Tibial artery (tissue), 4 donors: ENCODE results near the gene PDE4B.

ENCODE experiments used
- DNase-seq, 2 donors: peaks; one replicate each; pipeline ENCODE4 v3.0.0-alpha.2; 2019
- H3K27ac ChIP-seq, 2 donors: fragments of 200-600 bp; sonication (generic) in 1 of 2; 1 replicate in 1 of 2; 2 replicates in 1 of 2; pipeline ENCODE4 v1.5.1; 2018 to 2019; ENCODE audit warnings: mild to moderate bottlenecking in 1 of 2
- H3K27me3 ChIP-seq, 2 donors: fragments of 200-600 bp; sonication (generic) in 1 of 2; one replicate each; pipeline versions ENCODE4 v1.5.1 to v1.6.0; 2016 to 2019
- H3K36me3 ChIP-seq, 3 donors: fragments of 200-600 bp; sonication (generic) in 2 of 3; one replicate each; pipeline ENCODE4 v1.5.1; 2016 to 2019; ENCODE audit warnings: mild to moderate bottlenecking in 2 of 3
- H3K4me1 ChIP-seq, 4 donors: fragments of 200-600 bp; sonication (generic) in 2 of 4; 1 replicate in 3 of 4; 2 replicates in 1 of 4; pipeline ENCODE4 v1.5.1; 2016 to 2019
- H3K4me3 ChIP-seq, 2 donors: fragments of 200-600 bp; sonication (generic) in 1 of 2; 1 replicate in 1 of 2; 2 replicates in 1 of 2; pipeline ENCODE4 v1.5.1; 2018 to 2019; ENCODE audit warnings: mild to moderate bottlenecking in 2 of 2
- H3K9me3 ChIP-seq, 3 donors: fragments of 200-600 bp; sonication (generic) in 1 of 3; one replicate each; pipeline ENCODE4 v1.5.1; 2016 to 2019
- intact Hi-C: fragments of 100-400 bp; cut with DNase I; formaldehyde crosslinking; loops from one replicate; pipeline ENCODE4 v1.15.0; 2023; ENCODE audit warnings: low total_unique reads
- TF ChIP-seq, protein P1 (sequence below), 2 experiments: fragments of 200-600 bp in 1 of 2; fragments of 450-650 bp in 1 of 2; IDR thresholded peaks; one replicate each; pipeline ENCODE4 v1.5.1; 2017 to 2019; ENCODE audit warnings: antibody characterized with exemption in 2 of 2, mild to moderate bottlenecking in 1 of 2, moderate library complexity in 1 of 2

The PDE4B gene

DNA sequence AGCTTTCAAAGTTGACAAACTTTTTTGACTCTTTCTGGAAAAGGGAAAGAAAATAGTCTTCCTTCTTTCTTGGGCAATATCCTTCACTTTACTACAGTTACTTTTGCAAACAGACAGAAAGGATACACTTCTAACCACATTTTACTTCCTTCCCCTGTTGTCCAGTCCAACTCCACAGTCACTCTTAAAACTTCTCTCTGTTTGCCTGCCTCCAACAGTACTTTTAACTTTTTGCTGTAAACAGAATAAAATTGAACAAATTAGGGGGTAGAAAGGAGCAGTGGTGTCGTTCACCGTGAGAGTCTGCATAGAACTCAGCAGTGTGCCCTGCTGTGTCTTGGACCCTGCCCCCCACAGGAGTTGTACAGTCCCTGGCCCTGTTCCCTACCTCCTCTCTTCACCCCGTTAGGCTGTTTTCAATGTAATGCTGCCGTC, 580.5 kb downstream of the PDE4B start:
- Histone ChIP-seq H3K4me1 (peaks cover 0 to 27% (median 12%) of the 10 kb centered on the region in 4 donors), H3K27ac (peak overlapping the region in 1 of 2 donors; percentile 10)
- intact Hi-C loops: no loop called here

DNA sequence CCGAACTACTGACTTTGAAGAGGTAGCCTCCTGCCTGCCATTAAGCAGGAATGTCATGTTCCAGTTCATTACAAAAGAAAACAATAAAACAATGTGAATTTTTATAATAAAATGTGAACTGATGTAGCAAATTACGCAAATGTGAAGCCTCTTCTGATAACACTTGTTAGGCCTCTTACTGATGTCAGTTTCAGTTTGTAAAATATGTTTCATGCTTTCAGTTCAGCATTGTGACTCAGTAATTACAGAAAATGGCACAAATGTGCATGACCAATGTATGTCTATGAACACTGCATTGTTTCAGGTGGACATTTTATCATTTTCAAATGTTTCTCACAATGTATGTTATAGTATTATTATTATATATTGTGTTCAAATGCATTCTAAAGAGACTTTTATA, 581.5 kb downstream of the PDE4B start:
- peaks cover 0 to 27% (median 12%) of the 10 kb centered on the region in 4 donors for H3K4me1 ChIP-seq
- DNase-seq: no peak
- H3K27me3 ChIP-seq: no peaks in the 10 kb centered on the region
- H3K4me3 ChIP-seq: no peak overlapping the region
- TF ChIP-seq, protein P1, sequence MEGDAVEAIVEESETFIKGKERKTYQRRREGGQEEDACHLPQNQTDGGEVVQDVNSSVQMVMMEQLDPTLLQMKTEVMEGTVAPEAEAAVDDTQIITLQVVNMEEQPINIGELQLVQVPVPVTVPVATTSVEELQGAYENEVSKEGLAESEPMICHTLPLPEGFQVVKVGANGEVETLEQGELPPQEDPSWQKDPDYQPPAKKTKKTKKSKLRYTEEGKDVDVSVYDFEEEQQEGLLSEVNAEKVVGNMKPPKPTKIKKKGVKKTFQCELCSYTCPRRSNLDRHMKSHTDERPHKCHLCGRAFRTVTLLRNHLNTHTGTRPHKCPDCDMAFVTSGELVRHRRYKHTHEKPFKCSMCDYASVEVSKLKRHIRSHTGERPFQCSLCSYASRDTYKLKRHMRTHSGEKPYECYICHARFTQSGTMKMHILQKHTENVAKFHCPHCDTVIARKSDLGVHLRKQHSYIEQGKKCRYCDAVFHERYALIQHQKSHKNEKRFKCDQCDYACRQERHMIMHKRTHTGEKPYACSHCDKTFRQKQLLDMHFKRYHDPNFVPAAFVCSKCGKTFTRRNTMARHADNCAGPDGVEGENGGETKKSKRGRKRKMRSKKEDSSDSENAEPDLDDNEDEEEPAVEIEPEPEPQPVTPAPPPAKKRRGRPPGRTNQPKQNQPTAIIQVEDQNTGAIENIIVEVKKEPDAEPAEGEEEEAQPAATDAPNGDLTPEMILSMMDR (IDR thresholded peaks at IDR 0.05): no peak
- no peaks in the 10 kb centered on the region for H3K9me3 ChIP-seq
- peaks cover 6 to 32% (median 10%) of the 10 kb centered on the region in 3 donors for H3K36me3 ChIP-seq
- no peak overlapping the region for H3K27ac ChIP-seq
- intact Hi-C loops: no loop called here

More for the DNA sequence above, 580.5 kb downstream of the PDE4B start:
- H3K27me3 ChIP-seq: no peaks in the 10 kb centered on the region
- no peak overlapping the region for H3K4me3 ChIP-seq
- DNase-seq: no peak
- no peaks in the 10 kb centered on the region for H3K9me3 ChIP-seq
- peaks cover 16 to 41% (median 18%) of the 10 kb centered on the region in 3 donors for H3K36me3 ChIP-seq
- TF ChIP-seq, protein P1 (IDR thresholded peaks at IDR 0.05): no peak

DNA sequence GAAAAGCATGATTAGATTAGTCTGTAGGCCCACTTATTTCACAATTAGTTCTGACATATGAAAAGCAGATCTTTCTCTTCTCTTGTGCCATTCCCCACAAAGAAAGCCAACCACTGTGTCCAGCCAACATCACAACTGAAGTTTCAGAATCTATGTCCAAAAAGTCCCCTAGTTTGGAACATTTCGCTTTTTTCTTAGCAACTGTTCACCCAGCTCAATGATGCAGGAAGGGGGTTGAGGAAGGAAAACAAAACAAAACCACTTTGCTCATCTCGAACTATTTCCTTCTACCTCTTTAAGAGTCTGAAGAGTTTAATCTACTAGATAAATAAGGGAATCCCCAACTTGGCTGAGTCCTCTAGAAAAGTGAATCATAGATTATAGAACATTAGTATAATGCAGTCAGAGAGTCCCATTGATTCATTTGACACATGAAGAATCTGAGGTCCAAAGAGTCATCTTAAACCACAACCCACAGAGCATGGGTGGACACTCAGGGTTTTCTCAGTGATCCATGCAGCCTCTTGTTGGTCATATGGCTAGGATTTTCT, 581.9 kb downstream of the PDE4B start:
- Histone ChIP-seq H3K4me3 (no peak overlapping the region), H3K27me3 (no peaks in the 10 kb centered on the region), H3K9me3 (no peaks in the 10 kb centered on the region), H3K36me3 (peaks cover 1 to 27% (median 5%) of the 10 kb centered on the region in 3 donors), H3K27ac (no peak overlapping the region), H3K4me1 (peaks cover 0 to 27% (median 12%) of the 10 kb centered on the region in 4 donors)
- intact Hi-C loops: no loop called here
- TF ChIP-seq, protein P1 (IDR thresholded peaks at IDR 0.05): no peak
- DNase-seq: no peak

DNA sequence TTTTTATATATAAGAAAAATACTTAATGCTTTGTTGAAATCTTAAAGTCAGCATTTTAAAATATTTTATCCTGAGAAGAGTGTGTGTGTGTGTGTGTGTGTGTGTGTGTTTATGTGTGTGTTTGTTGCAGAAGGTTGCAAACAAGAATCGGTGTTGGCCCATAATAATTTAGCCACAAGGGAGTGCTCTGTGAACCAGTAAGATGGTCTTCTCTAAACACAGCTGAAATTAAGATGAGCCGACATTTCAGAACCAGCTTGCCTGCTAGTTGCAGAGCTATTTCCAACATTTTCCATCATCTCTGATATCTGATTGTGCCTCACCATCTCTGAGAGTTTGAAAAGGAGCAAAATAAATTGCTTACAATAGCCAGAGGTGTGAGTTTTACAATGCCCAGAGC, 582.4 kb downstream of the PDE4B start:
- Histone ChIP-seq H3K27me3 (no peaks in the 10 kb centered on the region), H3K27ac (no peak overlapping the region)
- TF ChIP-seq, protein P1 (IDR thresholded peaks at IDR 0.05): no peak

DNA sequence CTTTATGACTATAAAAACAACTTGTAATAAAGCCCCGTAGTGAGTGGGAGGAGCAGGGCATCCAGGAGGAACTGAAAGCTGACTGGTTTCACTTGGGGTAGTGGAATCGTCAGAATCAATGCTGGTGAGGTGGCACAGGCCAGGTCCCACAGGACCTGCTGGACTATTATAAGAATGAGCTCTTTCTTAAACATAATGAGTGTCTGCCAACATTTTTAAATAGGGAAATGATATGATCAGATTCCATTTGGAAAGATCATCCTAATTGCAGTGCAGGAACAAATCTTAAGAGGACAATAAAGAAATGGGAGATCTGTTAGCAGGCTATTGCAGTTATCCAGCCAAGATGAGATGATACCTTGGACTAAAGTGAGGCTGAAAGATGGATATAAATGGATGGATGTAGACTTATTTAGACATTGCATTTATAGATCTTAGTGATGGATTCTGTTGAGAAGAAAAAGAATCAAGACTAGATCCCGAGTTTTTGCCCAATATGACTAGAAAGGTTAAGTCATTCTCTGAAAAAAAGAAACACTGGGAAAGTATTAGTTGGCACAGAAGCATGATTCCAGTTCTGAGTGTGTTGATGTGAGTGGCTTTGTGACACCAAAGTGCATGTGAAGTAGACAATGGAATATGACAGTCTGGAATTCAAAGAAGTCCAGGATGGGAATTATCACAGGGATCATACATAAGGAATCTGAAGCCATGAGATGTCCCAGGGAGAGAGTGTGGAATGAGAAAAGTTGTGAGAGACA, 587.9 kb downstream of the PDE4B start:
- DNase-seq: no peak
- Histone ChIP-seq H3K27me3 (no peaks in the 10 kb centered on the region), H3K4me1 (peaks cover 0 to 14% (median 5%) of the 10 kb centered on the region in 4 donors), H3K27ac (no peak overlapping the region), H3K4me3 (no peak overlapping the region), H3K36me3 (no peaks in the 10 kb centered on the region), H3K9me3 (no peaks in the 10 kb centered on the region)
- TF ChIP-seq, protein P1 (IDR thresholded peaks at IDR 0.05): no peak
- intact Hi-C loops: no loop called here

More for the DNA sequence above, 582.4 kb downstream of the PDE4B start:
- Histone ChIP-seq H3K36me3 (peaks cover 0 to 24% (median 5%) of the 10 kb centered on the region in 3 donors), H3K4me3 (no peak overlapping the region), H3K9me3 (no peaks in the 10 kb centered on the region), H3K4me1 (peaks cover 0 to 31% (median 13%) of the 10 kb centered on the region in 4 donors)
- no peak for DNase-seq
- intact Hi-C loops: no loop called here
